PC-9 (cell line): ENCODE data around the gene WDR18. TPM values are rescaled to one million over a fixed set of nuclear protein-coding genes. Genes with fewer than 3 reads are reported as not detected.

ENCODE experiments used
- BruUV-seq: library from RNA; stranded (reverse); fragments of 400-500 nt; replicated peaks from 2 replicates; lab custom pipeline; 2021; lab: Mats Ljungman, UMichigan
- CTCF ChIA-PET: fragments of 300-600 bp; sonication (Branson Sonifier 250); formaldehyde crosslinking; loops from one replicate; lab custom pipeline; 2022; ENCODE audit warnings: antibody characterized with exemption; lab: Charles Lee
- POLR2A ChIA-PET: fragments of 300-600 bp; sonication (Branson Sonifier 250); formaldehyde crosslinking; loops from one replicate; lab custom pipeline; 2022; ENCODE audit warnings: antibody characterized with exemption; ENCODE audit not compliant: unreplicated experiment; lab: Charles Lee
- DNase-seq, 2 experiments: peaks; one replicate each; pipeline versions ENCODE4 v3.0.0 to v3.0.0-alpha.2; 2015 to 2022; ENCODE audit warnings: mixed read lengths in 1 of 2
- H2AFZ ChIP-seq: fragments of 200-600 bp; sonication (generic); 2 replicates; pipeline ENCODE4 v1.8.1; 2017; ENCODE audit warnings: antibody characterized with exemption
- H3F3A ChIP-seq: fragments of 200-600 bp; sonication (generic); 2 replicates; pipeline ENCODE4 v1.8.1; 2017; ENCODE audit warnings: antibody characterized with exemption, mild to moderate bottlenecking, low read depth; ENCODE audit not compliant: insufficient read depth
- H3K27ac ChIP-seq: fragments of 200-600 bp; sonication (generic); 2 replicates; pipeline ENCODE4 v1.6.1; 2016; ENCODE audit warnings: mixed run types
- H3K27me3 ChIP-seq: fragments of 200-600 bp; sonication (generic); 2 replicates; pipeline ENCODE4 v1.6.1; 2016; ENCODE audit warnings: low read depth, mixed run types; ENCODE audit not compliant: insufficient read depth
- H3K36me3 ChIP-seq: fragments of 200-600 bp; sonication (generic); 2 replicates; pipeline ENCODE4 v1.6.1; 2016; ENCODE audit warnings: low read depth, mixed run types
- H3K4me1 ChIP-seq: fragments of 200-600 bp; sonication (generic); replicated peaks from 2 replicates; pipeline ENCODE4 v1.6.1; 2016; ENCODE audit warnings: mixed run types; ENCODE audit not compliant: insufficient read depth
- H3K4me2 ChIP-seq: fragments of 200-600 bp; sonication (generic); 2 replicates; pipeline ENCODE4 v1.6.1; 2017; ENCODE audit warnings: mixed run types
- H3K4me3 ChIP-seq: fragments of 200-600 bp; sonication (generic); 2 replicates; pipeline ENCODE4 v1.6.1; 2016; ENCODE audit warnings: mixed run types
- H3K79me2 ChIP-seq: fragments of 200-600 bp; sonication (generic); 2 replicates; pipeline ENCODE4 v1.6.1; 2017; ENCODE audit warnings: low read depth, mixed run types
- H3K9me2 ChIP-seq: fragments of 200-600 bp; sonication (generic); 2 replicates; pipeline ENCODE4 v1.8.1; 2017; ENCODE audit warnings: mild to moderate bottlenecking; ENCODE audit not compliant: insufficient read depth
- H3K9me3 ChIP-seq: fragments of 200-600 bp; sonication (generic); 2 replicates; pipeline ENCODE4 v1.8.1; 2016; ENCODE audit warnings: low read depth; ENCODE audit not compliant: insufficient read depth
- H4K20me1 ChIP-seq: fragments of 200-600 bp; sonication (generic); 2 replicates; pipeline ENCODE4 v1.8.1; 2017; ENCODE audit not compliant: insufficient read depth
- CTCF ChIP-seq: fragments of 200-600 bp; sonication (generic); conservative IDR thresholded peaks from 2 replicates; pipeline ENCODE4 v1.6.1; 2017; ENCODE audit warnings: mixed run types, antibody characterized with exemption, mild to moderate bottlenecking, moderate library complexity
- EZH2 ChIP-seq: fragments of 200-600 bp; sonication (generic); IDR thresholded peaks from 2 replicates; pipeline ENCODE4 v1.8.0; 2017; ENCODE audit warnings: antibody characterized with exemption, low read depth
- intact Hi-C: fragments of 100-400 bp; cut with micrococcal nuclease; formaldehyde crosslinking; loops from one replicate; pipeline ENCODE4 v1.10.0; 2022; ENCODE audit not compliant: unreplicated experiment
- total RNA-seq: library from RNA; stranded (reverse); gene quantifications from 2 replicates; pipeline ENCODE4 v1.2.3, GENCODE V29; 2021

WDR18 gene
- total RNA-seq, 1 experiment from 2014 or later = 61.5 TPM

- H3K79me2 ChIP-seq = no peaks in the 10 kb centered on the region
- H3K27ac ChIP-seq = no peak overlapping the region
- H3F3A ChIP-seq = peaks cover 50% of the 10 kb centered on the region; the same call in 1 of the 2 replicates
- TF ChIP-seq CTCF (no peak), EZH2 (no peak)
- H3K36me3 ChIP-seq = no peaks in the 10 kb centered on the region
- BruUV-seq = no TSS peak
- H3K27me3 ChIP-seq = peaks cover 7% of the 10 kb centered on the region; the same call in 1 of the 2 replicates
- ChIA-PET POLR2A (no interaction called here), CTCF (no interaction called here)
- H2AFZ ChIP-seq = no peak overlapping the region
- H4K20me1 ChIP-seq = peaks cover 36% of the 10 kb centered on the region
- no peaks in the 10 kb centered on the region for H3K9me2 ChIP-seq
- DNase-seq = no peak
- intact Hi-C loops = no loop called here
- no peak overlapping the region for H3K4me3 ChIP-seq
- no peak overlapping the region for H3K4me2 ChIP-seq
- peaks cover 28% of the 10 kb centered on the region for H3K4me1 ChIP-seq
- no peaks in the 10 kb centered on the region for H3K9me3 ChIP-seq
Measured at GRCh38 chr19:992670-993055, 8.5 kb downstream of the WDR18 start.

DNA sequence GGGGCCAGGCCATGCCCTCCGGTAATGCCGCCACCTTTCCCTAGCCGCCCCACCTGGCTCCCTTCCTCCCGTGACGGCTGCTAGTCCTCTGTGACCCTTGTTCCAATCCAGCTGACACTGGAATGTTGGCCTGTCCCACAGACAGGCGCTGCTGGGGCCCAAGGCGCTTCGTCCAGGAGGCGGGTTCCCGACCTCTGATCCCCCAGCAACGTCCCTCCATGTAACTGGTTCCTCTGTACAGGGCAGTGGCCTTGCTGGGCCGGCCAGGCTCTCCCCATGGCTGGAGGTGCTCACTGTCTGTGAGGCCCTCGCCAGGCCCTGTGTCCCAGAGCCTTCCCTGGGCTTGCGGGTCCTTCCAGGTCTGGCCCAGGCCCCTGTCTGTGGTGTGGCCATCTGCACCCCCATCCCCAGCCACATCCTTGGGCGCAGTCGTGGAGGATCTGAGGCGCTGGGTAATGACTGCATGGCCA, 9.3 kb downstream of the WDR18 start:
- no peak for TF ChIP-seq CTCF
- no peak for TF ChIP-seq EZH2
- POLR2A ChIA-PET = no interaction called here
- no peak overlapping the region for H3K4me2 ChIP-seq

DNA sequence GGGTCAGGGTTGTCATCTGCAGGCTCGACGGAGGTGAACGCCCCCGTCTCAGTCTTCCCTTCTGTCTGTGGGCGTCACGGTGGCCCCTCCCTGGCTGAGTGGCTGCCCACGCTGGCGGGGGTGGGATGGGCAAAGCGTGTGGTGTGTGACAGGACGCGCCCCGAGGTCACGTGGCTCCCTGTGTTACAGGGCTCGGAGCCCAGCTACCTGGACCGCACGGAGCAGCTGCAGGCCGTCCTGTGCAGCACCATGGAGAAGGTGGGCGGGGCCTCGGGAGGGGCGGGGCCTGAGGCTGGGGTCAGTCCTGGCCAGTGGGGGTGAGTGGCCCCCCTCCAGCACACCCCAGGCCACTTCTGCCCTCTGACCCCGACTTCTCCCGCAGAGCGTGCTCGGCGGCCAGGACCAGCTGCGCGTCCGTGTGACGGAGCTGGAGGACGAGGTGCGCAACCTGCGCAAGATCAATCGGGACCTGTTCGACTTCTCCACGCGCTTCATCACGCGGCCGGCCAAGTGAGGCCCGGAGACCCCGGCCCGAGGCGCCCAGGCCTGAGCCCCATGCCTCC, 9.8 kb downstream of the WDR18 start:
- H3F3A ChIP-seq = peaks cover 59% of the 10 kb centered on the region; the same call in 1 of the 2 replicates
- H3K4me3 ChIP-seq = no peak overlapping the region
- intact Hi-C loops = no loop called here
- no peaks in the 10 kb centered on the region for H3K9me3 ChIP-seq
- H3K27me3 ChIP-seq = peaks cover 17% of the 10 kb centered on the region
- no peak overlapping the region for H3K4me2 ChIP-seq
- H3K27ac ChIP-seq = no peak overlapping the region
- TF ChIP-seq CTCF (no peak), EZH2 (no peak)
- H3K9me2 ChIP-seq = no peaks in the 10 kb centered on the region
- CTCF ChIA-PET = no interaction called here
- no peak overlapping the region for H2AFZ ChIP-seq
- POLR2A ChIA-PET = no interaction called here
- DNase-seq = no peak
- H3K36me3 ChIP-seq = no peaks in the 10 kb centered on the region
- peaks cover 36% of the 10 kb centered on the region for H4K20me1 ChIP-seq
- no peaks in the 10 kb centered on the region for H3K79me2 ChIP-seq
- no TSS peak for BruUV-seq
- peaks cover 28% of the 10 kb centered on the region for H3K4me1 ChIP-seq

More for the DNA sequence above, 9.3 kb downstream of the WDR18 start:
- no TSS peak for BruUV-seq
- no peak for DNase-seq
- no peak overlapping the region for H3K27ac ChIP-seq
- H3K4me1 ChIP-seq = peaks cover 28% of the 10 kb centered on the region
- H3K4me3 ChIP-seq = no peak overlapping the region
- CTCF ChIA-PET = no interaction called here
- peaks cover 36% of the 10 kb centered on the region for H4K20me1 ChIP-seq
- no peak overlapping the region for H2AFZ ChIP-seq
- H3K27me3 ChIP-seq = peaks cover 14% of the 10 kb centered on the region
- no peaks in the 10 kb centered on the region for H3K79me2 ChIP-seq
- H3K9me3 ChIP-seq = no peaks in the 10 kb centered on the region
- H3K9me2 ChIP-seq = no peaks in the 10 kb centered on the region
- H3K36me3 ChIP-seq = no peaks in the 10 kb centered on the region
- peaks cover 56% of the 10 kb centered on the region; the same call in 1 of the 2 replicates for H3F3A ChIP-seq
- intact Hi-C loops = no loop called here
